GM12865 (cell line): ENCODE data around the gene IDUA.

ENCODE experiments used
- DNase-seq: peaks from one replicate; pipeline ENCODE4 v3.0.0; 2010; ENCODE audit warnings: low read depth
- H3K4me3 ChIP-seq: 2 replicates; pipeline ENCODE4 v1.5.1; 2011; ENCODE audit warnings: mild to moderate bottlenecking, low read depth, low read length, control low read depth
- CTCF ChIP-seq: IDR thresholded peaks from 2 replicates; pipeline ENCODE4 v1.5.1; 2011; ENCODE audit warnings: low read length, control low read depth, low read depth, inconsistent platforms; ENCODE audit not compliant: insufficient read depth; ENCODE audit errors: missing control alignments

Gene IDUA

GRCh38 chr4:1039493-1040343 is 52.9 kb downstream of the IDUA start:
- no peak for DNase-seq
- no peak overlapping the region for H3K4me3 ChIP-seq

GRCh38 chr4:1040344-1041146 is 53.7 kb downstream of the IDUA start:
- DNase-seq = no peak
- no peak for TF ChIP-seq CTCF
- H3K4me3 ChIP-seq = no peak overlapping the region

More at GRCh38 chr4:1039493-1040343, 52.9 kb downstream of the IDUA start:
- no peak for TF ChIP-seq CTCF

- no peak overlapping the region for H3K4me3 ChIP-seq
- no peak for TF ChIP-seq CTCF
- no peak for DNase-seq
Observed at GRCh38 chr4:1041147-1041935, 54.5 kb downstream of the IDUA start.

- no peak for DNase-seq
- no peak overlapping the region for H3K4me3 ChIP-seq
- no peak for TF ChIP-seq CTCF
Observed at GRCh38 chr4:1041936-1042330, 55.1 kb downstream of the IDUA start.

GRCh38 chr4:1042352-1043055 is 55.7 kb downstream of the IDUA start:
- no peak overlapping the region for H3K4me3 ChIP-seq
- TF ChIP-seq CTCF = no peak
- DNase-seq = no peak

GRCh38 chr4:1043162-1043561 is 56.3 kb downstream of the IDUA start:
- DNase-seq = no peak
- H3K4me3 ChIP-seq = no peak overlapping the region
- no peak for TF ChIP-seq CTCF
